Stimulated activated CD8-positive, alpha-beta memory T cell treated with anti-CD3 and anti-CD28 coated beads, Interleukin-4, amount 100 ng/mL, for 48 hours (primary cell): ENCODE measurements around the gene AIRE.
A peak's percentile ranks its signal among the peaks of the same experiment; 100 is the strongest.

Experiments used
- DNase-seq: peaks from one replicate; pipeline ENCODE4 v3.0.0-alpha.2; 2020

The AIRE gene

GRCh38 chr21:44325386-44326271 is 40.0 kb downstream of the AIRE start:
- no peak for DNase-seq

GRCh38 chr21:44326272-44326647 is 40.6 kb downstream of the AIRE start:
- DNase-seq: no peak

GRCh38 chr21:44326716-44327602 is 41.3 kb downstream of the AIRE start:
- DNase-seq: no peak

- DNase-seq: no peak
These were observed 41.9 kb downstream of the AIRE start for GRCh38 chr21:44327603-44327974.

- DNase-seq: no peak
These were observed 42.7 kb downstream of the AIRE start for GRCh38 chr21:44328242-44328895.

- no peak for DNase-seq
These were observed 43.6 kb downstream of the AIRE start for GRCh38 chr21:44329086-44329889.

- no peak for DNase-seq
These were observed 44.5 kb downstream of the AIRE start for GRCh38 chr21:44329971-44330681.

- DNase-seq: no peak
These were observed 45.0 kb downstream of the AIRE start for GRCh38 chr21:44330698-44331097.

- DNase-seq: no peak
These were observed 45.5 kb downstream of the AIRE start for GRCh38 chr21:44331209-44331608.

GRCh38 chr21:44331650-44332307 is 46.1 kb downstream of the AIRE start:
- DNase-seq: no peak

- no peak for DNase-seq
These were observed 46.7 kb downstream of the AIRE start for GRCh38 chr21:44332383-44332782.

- DNase-seq: no peak
These were observed 47.3 kb downstream of the AIRE start for GRCh38 chr21:44332965-44333364.

GRCh38 chr21:44333509-44334328 is 48.0 kb downstream of the AIRE start:
- no peak for DNase-seq

- no peak for DNase-seq
These were observed 48.8 kb downstream of the AIRE start for GRCh38 chr21:44334329-44335030.

- no peak for DNase-seq
These were observed 49.8 kb downstream of the AIRE start for GRCh38 chr21:44335266-44336059.

- no peak for DNase-seq
These were observed 51.8 kb downstream of the AIRE start for GRCh38 chr21:44337449-44337848.

GRCh38 chr21:44337941-44338895 is 52.5 kb downstream of the AIRE start:
- DNase-seq: peak; percentile 50
